IPS DF 19.7 (cell line): ENCODE measurements around the gene HOXC6.
"Not testable (repeated sequence)": the region's sequence is repeated elsewhere in the genome, so short reads cannot be mapped to it uniquely, and the experiment has no call there.

Source experiments
- DNase-seq: peaks from one replicate; pipeline ENCODE4 v3.0.0-alpha.2; 2013; ENCODE audit warnings: low read depth, low spot score

The HOXC6 gene

GRCh38 chr12:54054742-54055194 lies 26.5 kb downstream of the HOXC6 start:
- DNase-seq = no peak

GRCh38 chr12:54055552-54055951 lies 27.3 kb downstream of the HOXC6 start:
- no peak for DNase-seq

- DNase-seq = no peak
Observed at GRCh38 chr12:54056110-54056509, 27.9 kb downstream of the HOXC6 start.

GRCh38 chr12:54058128-54058768 lies 30.0 kb downstream of the HOXC6 start:
- DNase-seq = no peak

GRCh38 chr12:54059668-54060067 lies 31.4 kb downstream of the HOXC6 start:
- no peak for DNase-seq

- DNase-seq = no peak
Observed at GRCh38 chr12:54060174-54060974, 32.1 kb downstream of the HOXC6 start.

GRCh38 chr12:54060975-54061778 lies 32.9 kb downstream of the HOXC6 start:
- no peak for DNase-seq

GRCh38 chr12:54065677-54066076 lies 37.4 kb downstream of the HOXC6 start:
- no peak for DNase-seq

- no peak for DNase-seq
Observed at GRCh38 chr12:54066408-54066807, 38.2 kb downstream of the HOXC6 start.

GRCh38 chr12:54068418-54069070 lies 40.3 kb downstream of the HOXC6 start:
- DNase-seq = no peak

GRCh38 chr12:54071942-54072341 lies 43.7 kb downstream of the HOXC6 start:
- DNase-seq = no peak

- DNase-seq = no peak
Observed at GRCh38 chr12:54074308-54074707, 46.1 kb downstream of the HOXC6 start.

GRCh38 chr12:54075409-54075808 lies 47.2 kb downstream of the HOXC6 start:
- DNase-seq = no peak

- peak; percentile 82 for DNase-seq
Observed at GRCh38 chr12:54075974-54076373, 47.7 kb downstream of the HOXC6 start.

GRCh38 chr12:54077843-54078242 lies 49.6 kb downstream of the HOXC6 start:
- DNase-seq = not testable (repeated sequence)

GRCh38 chr12:54079115-54079514 lies 50.9 kb downstream of the HOXC6 start:
- not testable (repeated sequence) for DNase-seq
